Measurements from ENCODE around the gene INPP5E. TPM values are rescaled to one million over a fixed set of nuclear protein-coding genes. Genes with fewer than 3 reads are reported as not detected.

INPP5E gene
- total RNA-seq, 1 donor, result 8.3 TPM

GRCh38 chr9:136467766-136468165, 28.1 kb upstream of the INPP5E start:
- TF ChIP-seq, protein P1, sequence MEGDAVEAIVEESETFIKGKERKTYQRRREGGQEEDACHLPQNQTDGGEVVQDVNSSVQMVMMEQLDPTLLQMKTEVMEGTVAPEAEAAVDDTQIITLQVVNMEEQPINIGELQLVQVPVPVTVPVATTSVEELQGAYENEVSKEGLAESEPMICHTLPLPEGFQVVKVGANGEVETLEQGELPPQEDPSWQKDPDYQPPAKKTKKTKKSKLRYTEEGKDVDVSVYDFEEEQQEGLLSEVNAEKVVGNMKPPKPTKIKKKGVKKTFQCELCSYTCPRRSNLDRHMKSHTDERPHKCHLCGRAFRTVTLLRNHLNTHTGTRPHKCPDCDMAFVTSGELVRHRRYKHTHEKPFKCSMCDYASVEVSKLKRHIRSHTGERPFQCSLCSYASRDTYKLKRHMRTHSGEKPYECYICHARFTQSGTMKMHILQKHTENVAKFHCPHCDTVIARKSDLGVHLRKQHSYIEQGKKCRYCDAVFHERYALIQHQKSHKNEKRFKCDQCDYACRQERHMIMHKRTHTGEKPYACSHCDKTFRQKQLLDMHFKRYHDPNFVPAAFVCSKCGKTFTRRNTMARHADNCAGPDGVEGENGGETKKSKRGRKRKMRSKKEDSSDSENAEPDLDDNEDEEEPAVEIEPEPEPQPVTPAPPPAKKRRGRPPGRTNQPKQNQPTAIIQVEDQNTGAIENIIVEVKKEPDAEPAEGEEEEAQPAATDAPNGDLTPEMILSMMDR (IDR thresholded peaks at IDR 0.05; ENCODE audit: extremely low read depth, low read depth, low read length), result no peak
- H3K36me3 ChIP-seq (ENCODE audit: insufficient read depth, low read length), result peaks cover 98% of the 10 kb centered on the region
- H4K20me1 ChIP-seq (ENCODE audit: insufficient read depth, low read length), result peaks cover 56% of the 10 kb centered on the region

DNA sequence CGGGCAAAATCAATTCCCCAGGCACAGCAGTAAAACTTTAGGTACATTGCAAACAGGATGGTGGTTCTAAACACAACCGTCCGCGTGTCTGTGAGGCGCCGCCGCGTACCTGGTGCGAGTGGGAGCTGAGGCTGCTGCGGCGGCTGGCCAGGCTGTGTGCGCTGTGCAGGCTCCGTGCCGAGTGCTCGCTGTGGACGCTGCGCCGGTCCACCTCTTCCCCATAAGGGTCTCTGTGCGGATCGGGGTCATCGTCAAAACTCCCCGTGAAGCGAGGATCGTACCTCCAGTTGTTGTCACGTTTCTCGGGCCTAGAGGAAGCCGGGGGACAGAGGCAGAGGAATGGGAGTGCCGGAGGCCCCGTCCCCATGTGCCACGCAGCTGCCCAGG, 26.5 kb upstream of the INPP5E start:
- peaks cover 72% of the 10 kb centered on the region for H3K79me2 ChIP-seq (ENCODE audit: insufficient read depth, low read length)
- no peak overlapping the region for H3K4me2 ChIP-seq (ENCODE audit: insufficient read depth, low read length)
- peaks cover 46% of the 10 kb centered on the region for H4K20me1 ChIP-seq (ENCODE audit: insufficient read depth, low read length)
- no peak for DNase-seq (ENCODE audit: insufficient read length, low spot score, missing footprints)
- no peaks in the 10 kb centered on the region for H3K27me3 ChIP-seq (ENCODE audit: insufficient read depth, low read length)
- no peak overlapping the region for H3K27ac ChIP-seq (ENCODE audit: low read depth, low read length)
- no peaks in the 10 kb centered on the region for H3K4me1 ChIP-seq (ENCODE audit: insufficient read depth, low read length)
- TF ChIP-seq, protein P1 (IDR thresholded peaks at IDR 0.05; ENCODE audit: extremely low read depth, low read depth, low read length), result no peak
- no peak overlapping the region for H2AFZ ChIP-seq (ENCODE audit: low read length)
- H3K4me3 ChIP-seq (ENCODE audit: insufficient read depth, low read length), result no peak overlapping the region
- peaks cover 98% of the 10 kb centered on the region for H3K36me3 ChIP-seq (ENCODE audit: insufficient read depth, low read length)
- no peaks in the 10 kb centered on the region for H3K9me3 ChIP-seq (ENCODE audit: low read depth, low read length)

More at GRCh38 chr9:136467766-136468165, 28.1 kb upstream of the INPP5E start:
- H3K27me3 ChIP-seq (ENCODE audit: insufficient read depth, low read length), result no peaks in the 10 kb centered on the region
- H3K27ac ChIP-seq (ENCODE audit: low read depth, low read length), result no peak overlapping the region
- no peak overlapping the region for H3K4me3 ChIP-seq (ENCODE audit: insufficient read depth, low read length)
- H3K4me2 ChIP-seq (ENCODE audit: insufficient read depth, low read length), result no peak overlapping the region
- H3K4me1 ChIP-seq (ENCODE audit: insufficient read depth, low read length), result no peaks in the 10 kb centered on the region
- H3K9me3 ChIP-seq (ENCODE audit: low read depth, low read length), result no peaks in the 10 kb centered on the region
- no peak overlapping the region for H2AFZ ChIP-seq (ENCODE audit: low read length)
- H3K79me2 ChIP-seq (ENCODE audit: insufficient read depth, low read length), result peaks cover 78% of the 10 kb centered on the region
- DNase-seq (ENCODE audit: insufficient read length, low spot score, missing footprints), result no peak

DNA sequence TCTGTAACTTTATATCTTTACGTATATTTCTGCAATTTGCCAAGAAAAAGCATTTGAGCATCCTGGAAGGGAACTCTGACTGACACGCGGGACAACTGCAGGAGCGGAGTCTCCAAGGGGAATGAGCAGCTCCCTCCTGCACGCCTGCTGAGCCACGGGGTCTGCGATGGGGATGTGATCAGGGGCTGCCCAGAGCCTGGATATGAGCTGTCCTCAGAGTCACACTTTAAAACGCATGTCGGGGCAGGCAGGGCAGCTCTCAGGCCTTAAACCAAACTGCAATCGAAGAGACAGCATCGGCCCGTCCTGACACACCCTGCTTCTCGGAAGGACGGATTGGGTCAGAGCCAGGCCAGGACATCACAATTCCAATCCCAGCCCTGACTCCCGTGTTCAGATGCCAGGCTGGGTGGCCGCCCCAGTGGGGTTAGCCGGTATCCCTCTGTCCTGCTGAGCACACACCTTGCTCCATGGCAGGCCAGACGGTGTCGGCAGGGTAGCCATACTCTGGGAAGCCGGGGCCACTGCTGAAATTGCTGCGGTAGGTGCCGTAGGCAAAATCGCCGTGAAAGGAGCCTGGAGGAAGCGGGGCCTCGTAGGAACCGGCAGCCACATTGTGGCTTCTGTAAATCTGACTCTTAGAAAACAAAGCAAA, 26.0 kb upstream of the INPP5E start:
- no peak overlapping the region for H3K4me2 ChIP-seq (ENCODE audit: insufficient read depth, low read length)
- no peaks in the 10 kb centered on the region for H3K4me1 ChIP-seq (ENCODE audit: insufficient read depth, low read length)
- no peak for DNase-seq (ENCODE audit: insufficient read length, low spot score, missing footprints)
- peaks cover 66% of the 10 kb centered on the region for H3K79me2 ChIP-seq (ENCODE audit: insufficient read depth, low read length)
- TF ChIP-seq, protein P1 (IDR thresholded peaks at IDR 0.05; ENCODE audit: extremely low read depth, low read depth, low read length), result no peak
- H3K27ac ChIP-seq (ENCODE audit: low read depth, low read length), result no peak overlapping the region
- H3K36me3 ChIP-seq (ENCODE audit: insufficient read depth, low read length), result peaks cover 98% of the 10 kb centered on the region
- H3K4me3 ChIP-seq (ENCODE audit: insufficient read depth, low read length), result no peak overlapping the region
- H2AFZ ChIP-seq (ENCODE audit: low read length), result no peak overlapping the region
- no peaks in the 10 kb centered on the region for H3K27me3 ChIP-seq (ENCODE audit: insufficient read depth, low read length)
- H3K9me3 ChIP-seq (ENCODE audit: low read depth, low read length), result no peaks in the 10 kb centered on the region
- H4K20me1 ChIP-seq (ENCODE audit: insufficient read depth, low read length), result peaks cover 41% of the 10 kb centered on the region

GRCh38 chr9:136464241-136464640, 24.6 kb upstream of the INPP5E start:
- H3K4me3 ChIP-seq (ENCODE audit: insufficient read depth, low read length), result no peak overlapping the region
- no peak overlapping the region for H3K4me2 ChIP-seq (ENCODE audit: insufficient read depth, low read length)
- TF ChIP-seq, protein P1 (IDR thresholded peaks at IDR 0.05; ENCODE audit: extremely low read depth, low read depth, low read length), result no peak
- peaks cover 96% of the 10 kb centered on the region for H3K36me3 ChIP-seq (ENCODE audit: insufficient read depth, low read length)
- no peaks in the 10 kb centered on the region for H3K27me3 ChIP-seq (ENCODE audit: insufficient read depth, low read length)
- H3K9me3 ChIP-seq (ENCODE audit: low read depth, low read length), result no peaks in the 10 kb centered on the region
- H3K27ac ChIP-seq (ENCODE audit: low read depth, low read length), result no peak overlapping the region
- H3K79me2 ChIP-seq (ENCODE audit: insufficient read depth, low read length), result peaks cover 52% of the 10 kb centered on the region
- H3K4me1 ChIP-seq (ENCODE audit: insufficient read depth, low read length), result no peaks in the 10 kb centered on the region
- peaks cover 28% of the 10 kb centered on the region for H4K20me1 ChIP-seq (ENCODE audit: insufficient read depth, low read length)
- no peak for DNase-seq (ENCODE audit: insufficient read length, low spot score, missing footprints)
- H2AFZ ChIP-seq (ENCODE audit: low read length), result no peak overlapping the region

Data from osteoblast (primary cell).